ENCODE results near the gene RNF32.
A peak's percentile ranks its signal among the peaks of the same experiment; 100 is the strongest.
"Not testable (repeated sequence)": the region's sequence is repeated elsewhere in the genome, so short reads cannot be mapped to it uniquely, and the experiment has no call there.

Gene RNF32

GRCh38 chr7:156614434-156615264, 25.9 kb upstream of the RNF32 start:
- DNase-seq (ENCODE audit: low read depth in 2 of 2): no peak

GRCh38 chr7:156616269-156617202, 24.0 kb upstream of the RNF32 start:
- no peak for DNase-seq (ENCODE audit: low read depth in 2 of 2)

GRCh38 chr7:156617215-156617614, 23.4 kb upstream of the RNF32 start:
- no peak for DNase-seq (ENCODE audit: low read depth in 2 of 2)

GRCh38 chr7:156618078-156618779, 22.3 kb upstream of the RNF32 start:
- DNase-seq (ENCODE audit: low read depth in 2 of 2): no peak

- no peak for DNase-seq (ENCODE audit: low read depth in 2 of 2)
Observed at GRCh38 chr7:156618780-156619367, 21.7 kb upstream of the RNF32 start.

GRCh38 chr7:156619488-156620290, 20.9 kb upstream of the RNF32 start:
- DNase-seq (ENCODE audit: low read depth in 2 of 2): not testable (repeated sequence)

GRCh38 chr7:156620291-156620675, 20.3 kb upstream of the RNF32 start:
- no peak for DNase-seq (ENCODE audit: low read depth in 2 of 2)

GRCh38 chr7:156621652-156622051, 18.9 kb upstream of the RNF32 start:
- DNase-seq (ENCODE audit: low read depth in 2 of 2): no peak

GRCh38 chr7:156625580-156625979, 15.0 kb upstream of the RNF32 start:
- no peak for DNase-seq (ENCODE audit: low read depth in 2 of 2)

GRCh38 chr7:156626220-156626895, 14.2 kb upstream of the RNF32 start:
- DNase-seq (ENCODE audit: low read depth in 2 of 2): no peak

GRCh38 chr7:156628562-156628961, 12.0 kb upstream of the RNF32 start:
- no peak for DNase-seq (ENCODE audit: low read depth in 2 of 2)

- DNase-seq (ENCODE audit: low read depth in 2 of 2): no peak
Observed at GRCh38 chr7:156629873-156630272, 10.7 kb upstream of the RNF32 start.

GRCh38 chr7:156634117-156634516, 6.5 kb upstream of the RNF32 start:
- no peak for DNase-seq (ENCODE audit: low read depth in 2 of 2)

- DNase-seq (ENCODE audit: low read depth in 2 of 2): no peak
Observed at GRCh38 chr7:156635529-156636385, 4.8 kb upstream of the RNF32 start.

GRCh38 chr7:156637093-156637492, 3.5 kb upstream of the RNF32 start:
- DNase-seq (ENCODE audit: low read depth in 2 of 2): not testable (repeated sequence)

- DNase-seq (ENCODE audit: low read depth in 2 of 2): no peak
Observed at GRCh38 chr7:156638443-156639077, 2.0 kb upstream of the RNF32 start.

GRCh38 chr7:156639426-156640256, 933 bp upstream of the RNF32 start:
- DNase-seq (ENCODE audit: low read depth in 2 of 2): no peak

GRCh38 chr7:156640949-156641485, 443 bp downstream of the RNF32 start:
- DNase-seq (ENCODE audit: low read depth in 2 of 2): peak; percentile 20 to 26

Data from stimulated activated CD8-positive, alpha-beta memory T cell treated with anti-CD3 and anti-CD28 coated beads, Interleukin-15, amount 100 ng/mL, for 4 hours (primary cell).